ENCODE data around the gene SKOR2. TPM values are rescaled to one million over a fixed set of nuclear protein-coding genes. Genes with fewer than 3 reads are reported as not detected.

SKOR2 gene, protein sequence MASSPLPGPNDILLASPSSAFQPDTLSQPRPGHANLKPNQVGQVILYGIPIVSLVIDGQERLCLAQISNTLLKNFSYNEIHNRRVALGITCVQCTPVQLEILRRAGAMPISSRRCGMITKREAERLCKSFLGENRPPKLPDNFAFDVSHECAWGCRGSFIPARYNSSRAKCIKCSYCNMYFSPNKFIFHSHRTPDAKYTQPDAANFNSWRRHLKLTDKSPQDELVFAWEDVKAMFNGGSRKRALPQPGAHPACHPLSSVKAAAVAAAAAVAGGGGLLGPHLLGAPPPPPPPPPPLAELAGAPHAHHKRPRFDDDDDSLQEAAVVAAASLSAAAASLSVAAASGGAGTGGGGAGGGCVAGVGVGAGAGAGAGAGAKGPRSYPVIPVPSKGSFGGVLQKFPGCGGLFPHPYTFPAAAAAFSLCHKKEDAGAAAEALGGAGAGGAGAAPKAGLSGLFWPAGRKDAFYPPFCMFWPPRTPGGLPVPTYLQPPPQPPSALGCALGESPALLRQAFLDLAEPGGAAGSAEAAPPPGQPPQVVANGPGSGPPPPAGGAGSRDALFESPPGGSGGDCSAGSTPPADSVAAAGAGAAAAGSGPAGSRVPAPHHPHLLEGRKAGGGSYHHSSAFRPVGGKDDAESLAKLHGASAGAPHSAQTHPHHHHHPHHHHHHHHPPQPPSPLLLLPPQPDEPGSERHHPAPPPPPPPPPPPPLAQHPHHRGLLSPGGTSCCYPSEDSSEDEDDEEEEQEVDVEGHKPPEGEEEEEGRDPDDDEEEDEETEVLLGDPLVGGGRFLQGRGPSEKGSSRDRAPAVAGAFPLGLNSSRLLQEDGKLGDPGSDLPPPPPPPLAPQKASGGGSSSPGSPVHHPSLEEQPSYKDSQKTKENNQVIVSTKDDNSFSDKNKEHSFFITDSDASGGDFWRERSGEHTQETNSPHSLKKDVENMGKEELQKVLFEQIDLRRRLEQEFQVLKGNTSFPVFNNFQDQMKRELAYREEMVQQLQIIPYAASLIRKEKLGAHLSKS
- not detected for polyA plus RNA-seq (ENCODE audit: insufficient read length in 3 of 3)
- long read RNA-seq, donor 1 = 0 reads
- long read RNA-seq, donor 2 = 0 reads
- long read RNA-seq, donor 3 = 0 reads
- long read RNA-seq, donor 4 = 0 reads
- long read RNA-seq, donor 5 = 0 reads
- long read RNA-seq, donor 6 = 0 reads
- long read RNA-seq, donor 7 = 0 reads
- long read RNA-seq, donor 8 = 0 reads
- long read RNA-seq, donor 9 = 0 reads
- long read RNA-seq, donor 10 = 0 reads
- long read RNA-seq, donor 11 = 0 reads
- long read RNA-seq, donor 12 = 0 reads
- long read RNA-seq, donor 13 = 0 reads
- long read RNA-seq, donor 14 = 0 reads
- long read RNA-seq, donor 15 = 0 reads
- long read RNA-seq, donor 16 = 0 reads

GRCh38 chr18:47251289-47252120, at the start of gene SKOR2:
TSS of gene SKOR2 (minus strand) at chr18:47251660. CDS start at chr18:47249183, 2,477 bp downstream.
- DNase-seq (ENCODE audit: extremely low read depth in 1 of 11, low read depth in 9 of 11, low spot score in 4 of 11) = no peak

DNA sequence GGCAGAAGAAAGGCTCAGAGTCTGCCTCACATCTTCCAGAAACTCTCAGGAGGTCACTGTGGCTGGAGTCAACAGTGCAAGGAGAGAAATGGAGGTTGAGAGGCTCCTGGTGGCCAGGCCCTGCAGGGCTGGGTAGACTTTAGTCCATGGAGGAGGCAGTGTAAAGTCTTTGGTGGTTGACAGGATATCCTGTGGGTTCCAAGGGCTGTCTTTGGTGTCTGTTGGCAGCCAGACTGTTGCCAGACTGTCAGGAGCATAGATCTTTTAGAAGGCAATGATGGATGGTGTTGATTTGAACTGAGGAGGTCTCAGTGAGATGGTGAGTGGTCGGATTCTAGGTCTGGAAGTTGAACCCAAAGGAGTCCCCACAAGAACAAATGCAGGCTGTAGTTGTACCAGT, 45.0 kb upstream of the SKOR2 start:
- no peak for DNase-seq (ENCODE audit: extremely low read depth in 1 of 11, low read depth in 9 of 11, low spot score in 4 of 11)

- DNase-seq (ENCODE audit: extremely low read depth in 1 of 11, low read depth in 9 of 11, low spot score in 4 of 11) = no peak
Measured at GRCh38 chr18:47294801-47295200, 43.3 kb upstream of the SKOR2 start.

DNA sequence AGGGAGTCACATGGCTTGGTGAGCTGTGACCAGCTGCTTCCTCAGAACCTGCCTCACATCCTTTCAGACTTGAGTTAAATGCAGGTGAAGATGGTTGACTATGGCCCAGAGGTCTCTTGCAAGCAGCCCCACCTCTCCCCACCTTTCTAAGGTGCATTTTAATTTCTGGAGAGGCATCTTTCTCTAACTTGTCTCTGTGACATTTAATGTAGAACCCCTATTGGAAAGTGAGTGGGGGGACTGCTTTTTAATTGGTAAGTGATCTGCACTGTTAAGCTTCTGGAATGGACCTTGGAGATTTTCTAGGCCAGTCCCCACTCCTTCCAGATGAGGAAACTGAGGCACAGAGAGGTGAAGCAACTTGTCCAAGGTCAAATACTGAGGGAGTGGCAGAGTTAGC, 37.3 kb upstream of the SKOR2 start:
- no peak for DNase-seq (ENCODE audit: extremely low read depth in 1 of 11, low read depth in 9 of 11, low spot score in 4 of 11)

- no peak for DNase-seq (ENCODE audit: extremely low read depth in 1 of 11, low read depth in 9 of 11, low spot score in 4 of 11)
Measured at GRCh38 chr18:47287911-47288585, 36.6 kb upstream of the SKOR2 start.

GRCh38 chr18:47286776-47287410, 35.4 kb upstream of the SKOR2 start:
- no peak for DNase-seq (ENCODE audit: extremely low read depth in 1 of 11, low read depth in 9 of 11, low spot score in 4 of 11)

GRCh38 chr18:47285456-47285855, 34.0 kb upstream of the SKOR2 start:
- DNase-seq (ENCODE audit: extremely low read depth in 1 of 11, low read depth in 9 of 11, low spot score in 4 of 11) = no peak

GRCh38 chr18:47284721-47285395, 33.4 kb upstream of the SKOR2 start:
- DNase-seq (ENCODE audit: extremely low read depth in 1 of 11, low read depth in 9 of 11, low spot score in 4 of 11) = no peak

GRCh38 chr18:47283476-47283875, 32.0 kb upstream of the SKOR2 start:
- DNase-seq (ENCODE audit: extremely low read depth in 1 of 11, low read depth in 9 of 11, low spot score in 4 of 11) = no peak

DNA sequence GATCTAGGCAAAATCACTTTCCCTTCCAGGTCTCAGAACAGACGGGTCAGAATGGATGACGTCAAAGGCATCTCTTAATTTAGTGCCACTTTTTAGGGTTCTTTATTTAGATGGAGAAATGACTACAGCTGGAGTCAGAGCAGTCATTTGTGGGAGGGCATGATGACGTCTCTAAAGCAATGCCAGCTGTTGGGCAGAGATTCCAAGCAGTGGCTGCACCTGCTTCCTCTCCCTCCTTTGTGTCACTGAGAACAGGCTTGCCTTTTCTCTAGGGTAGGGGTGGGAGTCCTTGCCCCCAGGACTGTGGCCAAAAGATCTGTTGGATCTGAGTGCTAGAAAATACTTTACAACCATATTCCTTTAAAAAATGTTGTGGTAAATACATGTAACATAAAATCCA, 28.7 kb upstream of the SKOR2 start:
- DNase-seq (ENCODE audit: extremely low read depth in 1 of 11, low read depth in 9 of 11, low spot score in 4 of 11) = no peak

GRCh38 chr18:47274961-47275360, 23.5 kb upstream of the SKOR2 start:
- no peak for DNase-seq (ENCODE audit: extremely low read depth in 1 of 11, low read depth in 9 of 11, low spot score in 4 of 11)

DNA sequence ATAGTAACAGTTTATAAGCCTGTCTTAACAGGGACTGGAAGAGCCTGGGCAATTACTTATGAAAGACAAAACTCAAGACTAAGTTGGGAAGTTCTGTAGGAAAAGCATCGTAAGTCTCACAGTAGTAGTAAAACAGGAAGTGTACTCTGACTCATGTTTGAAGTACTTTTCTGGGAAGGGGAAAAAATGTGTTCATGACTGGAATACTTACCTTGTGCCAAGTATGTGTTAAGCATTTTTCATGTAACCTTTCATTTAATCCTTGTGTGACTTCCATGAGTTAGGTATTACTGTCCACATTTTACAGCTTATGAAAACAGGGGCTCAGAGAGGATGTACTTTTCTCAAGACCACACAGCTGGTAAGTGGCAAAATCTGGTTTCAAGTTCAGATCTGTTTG, 13.7 kb upstream of the SKOR2 start:
- DNase-seq (ENCODE audit: extremely low read depth in 1 of 11, low read depth in 9 of 11, low spot score in 4 of 11) = no peak

DNA sequence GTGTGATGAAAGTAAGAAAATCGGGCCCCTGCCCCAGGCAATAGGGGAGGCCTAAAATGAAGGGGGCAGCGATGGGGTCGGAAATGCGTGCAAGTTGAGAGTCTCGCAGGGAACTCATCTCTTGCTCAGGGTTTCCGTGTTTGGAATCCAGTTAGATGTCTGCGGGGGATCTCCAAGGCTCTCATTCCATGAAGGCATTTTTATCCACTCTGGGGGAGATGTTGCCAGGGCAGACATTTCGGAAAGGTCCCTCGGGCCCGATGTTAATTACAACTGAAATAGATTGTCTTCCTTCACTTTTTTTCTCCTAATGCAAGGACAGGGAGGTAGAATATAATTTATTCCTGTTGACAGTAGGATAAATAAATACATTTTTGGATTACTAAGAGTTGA, 12.8 kb upstream of the SKOR2 start:
- no peak for DNase-seq (ENCODE audit: extremely low read depth in 1 of 11, low read depth in 9 of 11, low spot score in 4 of 11)

DNA sequence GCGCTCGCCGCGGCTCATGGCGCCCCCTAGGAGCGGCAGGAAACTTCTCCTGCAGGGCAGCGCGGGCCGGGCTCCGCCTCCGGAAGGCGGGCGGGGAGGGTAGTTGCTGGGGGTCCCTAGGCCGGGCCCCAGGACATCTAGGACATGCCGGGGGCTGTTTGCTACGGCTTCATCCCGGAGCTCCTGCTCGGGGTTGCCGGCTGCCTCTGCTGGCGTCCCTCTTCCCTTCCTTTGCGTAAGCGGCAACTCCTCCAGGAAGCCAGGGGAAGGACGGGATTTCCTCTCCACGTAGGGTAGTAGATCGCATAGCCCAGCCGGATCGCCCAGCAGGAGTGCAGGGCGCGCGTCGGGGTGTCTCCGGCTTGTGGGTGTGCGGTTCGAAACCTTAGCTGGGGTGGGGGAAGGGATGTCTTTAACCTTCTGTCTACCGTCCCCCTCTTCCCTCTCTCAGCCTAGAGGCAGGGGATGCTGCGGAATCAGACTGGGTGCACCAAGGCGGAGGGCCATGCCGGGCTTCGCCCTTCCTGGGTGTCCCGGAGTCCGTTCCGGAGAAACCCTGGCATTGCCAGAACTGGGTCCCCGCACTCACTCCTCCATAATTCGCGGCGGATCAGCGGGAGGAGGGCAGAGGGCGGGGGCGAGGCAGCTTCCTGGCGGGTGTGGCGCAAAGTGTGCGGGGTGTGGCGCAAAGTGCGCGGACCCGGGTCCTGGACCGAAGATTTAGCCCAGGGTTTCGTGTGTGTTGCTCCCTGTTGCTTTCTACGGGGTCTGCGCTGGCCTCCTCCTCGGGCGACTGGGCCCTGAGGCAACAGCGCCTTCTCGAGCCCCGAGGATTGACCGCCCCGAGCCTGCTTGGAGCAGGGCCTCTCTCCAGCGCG, 12.2 kb upstream of the SKOR2 start:
- DNase-seq (ENCODE audit: extremely low read depth in 1 of 11, low read depth in 9 of 11, low spot score in 4 of 11) = no peak

GRCh38 chr18:47263150-47263429, 11.6 kb upstream of the SKOR2 start:
- DNase-seq (ENCODE audit: extremely low read depth in 1 of 11, low read depth in 9 of 11, low spot score in 4 of 11) = no peak
